C4-2B (cell line): Measurements from ENCODE around the gene LRMDA.

Experiments used
- CTCF ChIP-seq: fragments of 450-650 bp; conservative IDR thresholded peaks from 2 replicates; pipeline ENCODE4 v1.5.1; 2017; ENCODE audit warnings: mild to moderate bottlenecking
- ZFX ChIP-seq: fragments of 450-650 bp; IDR thresholded peaks from 2 replicates; pipeline ENCODE4 v1.6.1; 2017

- no peak for TF ChIP-seq CTCF
- TF ChIP-seq ZFX: no peak
These were observed 351.2 kb downstream of the LRMDA start for GRCh38 chr10:75782463-75783248.
